ENCODE measurements around the gene C1GALT1.
A peak's percentile ranks its signal among the peaks of the same experiment; 100 is the strongest.

The C1GALT1 gene

DNA sequence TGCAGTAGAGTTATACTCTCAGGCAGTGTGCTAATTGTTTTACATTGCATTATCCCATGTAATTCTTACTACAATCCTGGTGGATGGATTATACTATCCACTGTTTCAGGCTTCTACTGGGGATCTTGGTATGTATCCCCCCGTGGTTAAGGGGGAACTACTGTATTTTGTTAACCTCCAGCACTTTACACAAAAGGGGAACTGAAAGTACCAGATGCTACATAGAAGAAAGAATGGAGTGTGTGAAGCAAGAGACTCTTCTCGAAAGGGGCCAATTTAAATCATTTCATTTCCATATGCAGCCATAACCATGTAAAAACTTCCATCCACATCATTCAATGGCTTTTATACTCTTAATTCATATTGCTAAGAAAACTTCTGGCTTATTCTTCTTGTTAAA lies 69.4 kb downstream of the C1GALT1 start:
- ATAC-seq: no peak
- H3K9me3 Mint-ChIP-seq: no peaks in the 10 kb centered on the region
- peaks cover 18% of the 10 kb centered on the region for H3K36me3 Mint-ChIP-seq (ENCODE audit: low read depth)
- H3K27ac Mint-ChIP-seq: peak overlapping the region; percentile 29
- no peak for DNase-seq
- H3K4me1 Mint-ChIP-seq: peaks cover 28% of the 10 kb centered on the region
- H3K27me3 Mint-ChIP-seq: no peaks in the 10 kb centered on the region
- H3K4me3 Mint-ChIP-seq: no peak overlapping the region

GRCh38 chr7:7254319-7254718 lies 72.0 kb downstream of the C1GALT1 start:
- Mint-ChIP-seq H3K9me3 (no peaks in the 10 kb centered on the region), H3K27ac (no peak overlapping the region), H3K4me1 (peaks cover 33% of the 10 kb centered on the region), H3K4me3 (no peak overlapping the region), H3K36me3 (ENCODE audit: low read depth) (peaks cover 17% of the 10 kb centered on the region), H3K27me3 (no peaks in the 10 kb centered on the region)
- no peak for DNase-seq
- no peak for ATAC-seq

GRCh38 chr7:7254908-7255307 lies 72.6 kb downstream of the C1GALT1 start:
- Mint-ChIP-seq H3K27ac (no peak overlapping the region), H3K4me1 (peaks cover 36% of the 10 kb centered on the region), H3K36me3 (ENCODE audit: low read depth) (peaks cover 23% of the 10 kb centered on the region), H3K9me3 (no peaks in the 10 kb centered on the region), H3K4me3 (no peak overlapping the region), H3K27me3 (no peaks in the 10 kb centered on the region)
- DNase-seq (no peak), ATAC-seq (no peak)

DNA sequence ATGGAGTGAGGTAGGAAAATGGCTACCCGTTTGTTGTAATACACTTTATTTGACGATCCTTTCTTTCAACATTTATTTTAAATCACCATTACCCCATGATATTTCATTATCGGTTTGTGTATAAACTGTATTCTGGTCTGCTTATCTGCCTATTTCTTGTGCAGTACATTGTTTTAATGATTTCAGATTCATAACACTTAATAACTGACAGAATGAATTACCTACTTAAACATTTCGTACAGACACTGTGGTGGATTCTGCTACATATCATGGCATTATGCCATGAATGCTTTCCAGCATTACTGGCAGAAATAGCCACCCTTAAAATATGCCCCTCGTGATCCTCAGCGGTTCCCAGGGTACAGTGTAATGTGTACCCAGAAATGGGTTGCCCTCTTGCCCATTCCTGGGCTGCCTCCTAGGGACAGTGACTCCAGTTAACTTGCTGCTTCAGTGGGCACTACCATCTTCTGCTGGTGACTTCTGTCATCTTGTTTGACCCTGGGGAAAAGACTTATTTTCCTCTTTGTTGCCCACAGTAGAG lies 74.5 kb downstream of the C1GALT1 start:
- Mint-ChIP-seq H3K4me3 (no peak overlapping the region), H3K4me1 (peaks cover 36% of the 10 kb centered on the region), H3K27ac (no peak overlapping the region), H3K9me3 (peaks cover 7% of the 10 kb centered on the region), H3K27me3 (no peaks in the 10 kb centered on the region), H3K36me3 (ENCODE audit: low read depth) (peaks cover 22% of the 10 kb centered on the region)
- ATAC-seq (no peak), DNase-seq (no peak)

DNA sequence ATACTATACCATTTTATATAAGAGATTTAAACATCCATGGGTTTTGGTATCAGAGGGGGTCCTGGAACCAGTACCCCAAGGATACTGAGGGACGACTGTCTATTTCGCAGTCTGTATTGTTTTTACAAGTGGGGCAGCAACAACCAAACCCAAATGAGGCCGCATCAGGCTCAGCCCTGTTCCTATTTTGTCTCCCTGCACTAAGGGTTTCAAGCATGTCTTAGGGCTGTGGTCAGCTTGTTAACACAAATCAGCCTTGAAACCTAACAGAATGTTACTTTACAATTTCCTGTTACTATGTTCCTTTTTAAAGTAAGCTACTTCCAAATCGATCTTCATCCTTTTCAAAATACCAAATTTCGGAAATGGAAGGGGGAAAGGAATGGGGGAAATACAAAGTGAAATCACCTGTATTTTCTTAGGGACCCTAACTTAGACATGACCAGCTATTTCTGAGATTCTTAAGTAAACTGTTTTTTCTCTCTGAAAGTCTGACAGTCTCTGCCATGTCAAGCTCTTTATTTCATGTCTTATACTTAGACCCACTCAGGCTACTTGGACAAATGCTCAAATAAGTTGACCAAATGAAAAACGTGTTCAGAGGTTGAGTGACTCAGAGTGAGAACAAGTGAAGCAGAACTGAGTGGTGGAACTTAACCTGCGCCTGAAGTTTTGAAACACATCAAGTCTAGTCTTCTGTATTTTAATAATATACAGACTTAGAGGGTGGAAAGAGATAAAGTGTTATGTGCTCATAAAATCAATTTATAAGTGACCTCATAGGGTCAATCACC lies 75.8 kb downstream of the C1GALT1 start:
- peak overlapping the region; percentile 91 for H3K27ac Mint-ChIP-seq
- peaks cover 43% of the 10 kb centered on the region for H3K4me1 Mint-ChIP-seq
- DNase-seq (no peak), ATAC-seq (peak; percentile 68)
- no peaks in the 10 kb centered on the region for H3K27me3 Mint-ChIP-seq
- H3K36me3 Mint-ChIP-seq (ENCODE audit: low read depth): peaks cover 20% of the 10 kb centered on the region
- peak overlapping the region; percentile 74 for H3K4me3 Mint-ChIP-seq
- peaks cover 11% of the 10 kb centered on the region for H3K9me3 Mint-ChIP-seq

GRCh38 chr7:7261863-7262262 lies 79.5 kb downstream of the C1GALT1 start:
- DNase-seq: no peak
- Mint-ChIP-seq H3K36me3 (ENCODE audit: low read depth) (peaks cover 15% of the 10 kb centered on the region), H3K27me3 (no peaks in the 10 kb centered on the region), H3K9me3 (peaks cover 11% of the 10 kb centered on the region), H3K4me1 (peaks cover 35% of the 10 kb centered on the region), H3K27ac (no peak overlapping the region), H3K4me3 (no peak overlapping the region)
- peak; percentile 6 for ATAC-seq

DNA sequence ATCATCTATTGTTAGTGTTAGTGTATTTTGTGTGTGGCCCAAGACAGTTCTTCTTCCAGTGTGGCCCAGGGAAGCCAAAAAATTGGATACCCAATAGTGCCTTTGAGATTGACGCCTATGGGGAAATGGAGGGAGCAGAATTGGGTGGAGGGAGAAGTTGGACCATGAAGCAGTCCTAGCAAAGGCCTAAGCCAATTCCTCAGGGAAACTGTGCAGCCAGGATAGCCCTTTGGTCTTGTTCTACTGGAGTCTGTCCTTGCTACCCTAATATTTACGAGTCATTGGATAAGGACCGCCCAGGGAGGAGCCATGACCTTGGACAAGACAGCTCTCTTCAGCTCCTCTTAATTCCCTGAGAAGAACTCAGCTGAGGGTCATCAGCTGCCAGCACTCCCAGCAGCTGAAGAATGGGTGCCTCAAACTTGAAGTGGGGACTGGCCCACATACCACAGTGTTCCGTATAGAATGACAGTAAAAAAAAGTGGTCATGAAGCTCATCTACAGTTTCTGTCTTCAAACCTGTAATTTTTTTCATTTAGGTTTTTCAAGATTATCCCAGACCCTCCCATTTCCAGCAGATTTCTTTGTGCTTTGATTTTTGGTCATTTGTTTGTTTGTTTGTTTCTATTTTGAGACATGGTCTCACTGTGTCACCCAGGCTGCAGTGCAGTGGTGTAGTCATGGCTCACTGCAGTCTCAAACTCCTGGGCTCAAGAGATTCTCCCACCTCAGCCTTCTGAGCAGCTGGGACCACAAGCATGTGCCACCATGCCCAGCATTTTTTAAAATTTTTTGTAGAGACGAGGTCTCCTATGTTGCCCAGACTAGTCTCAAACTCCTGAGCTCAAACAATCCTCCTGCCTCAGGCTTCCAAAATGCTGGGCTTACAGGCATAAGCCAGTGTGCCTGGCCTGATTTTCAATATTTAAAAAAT lies 81.2 kb downstream of the C1GALT1 start:
- Mint-ChIP-seq H3K27me3 (no peaks in the 10 kb centered on the region), H3K36me3 (ENCODE audit: low read depth) (peaks cover 15% of the 10 kb centered on the region), H3K4me1 (peaks cover 21% of the 10 kb centered on the region), H3K4me3 (no peak overlapping the region), H3K27ac (no peak overlapping the region), H3K9me3 (peaks cover 11% of the 10 kb centered on the region)
- ATAC-seq (no peak), DNase-seq (no peak)

DNA sequence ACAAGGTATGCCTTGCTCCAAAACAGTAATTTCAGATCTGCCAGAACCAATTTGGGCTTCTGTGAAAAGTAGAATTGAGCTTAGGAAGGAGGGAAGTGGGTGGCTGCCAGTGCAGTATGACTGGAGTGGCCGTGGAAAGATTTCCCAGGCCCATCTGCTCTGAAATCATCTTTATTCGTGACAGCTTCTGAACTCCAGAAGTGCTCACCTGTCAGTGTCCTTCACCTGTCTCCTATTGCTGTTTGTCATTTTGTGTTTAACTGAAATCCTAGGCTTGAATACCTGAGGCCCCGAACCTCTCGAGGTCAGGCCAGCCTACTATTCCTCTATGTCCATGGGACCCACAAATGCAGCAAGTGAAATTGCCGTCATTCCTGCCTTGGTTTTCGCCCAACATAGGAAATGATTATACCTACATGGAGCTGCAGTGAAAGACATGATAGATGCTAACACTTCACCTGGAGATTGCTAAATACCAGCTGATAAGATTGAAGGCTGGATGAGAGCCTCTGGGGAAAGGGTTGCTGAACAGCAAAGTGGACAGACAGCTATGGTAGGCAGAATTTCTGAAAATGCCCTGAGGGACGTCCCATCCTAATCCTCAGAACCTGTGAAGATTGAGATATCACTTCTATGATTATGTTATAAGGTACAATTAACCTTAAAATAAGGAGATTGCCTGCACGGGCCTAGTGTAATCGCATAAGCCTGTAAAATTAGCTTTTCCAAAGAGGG lies 82.1 kb downstream of the C1GALT1 start:
- no peak for DNase-seq
- H3K27ac Mint-ChIP-seq: no peak overlapping the region
- peaks cover 10% of the 10 kb centered on the region for H3K36me3 Mint-ChIP-seq (ENCODE audit: low read depth)
- no peak overlapping the region for H3K4me3 Mint-ChIP-seq
- no peaks in the 10 kb centered on the region for H3K27me3 Mint-ChIP-seq
- H3K4me1 Mint-ChIP-seq: peaks cover 15% of the 10 kb centered on the region
- ATAC-seq: no peak
- H3K9me3 Mint-ChIP-seq: peaks cover 11% of the 10 kb centered on the region

DNA sequence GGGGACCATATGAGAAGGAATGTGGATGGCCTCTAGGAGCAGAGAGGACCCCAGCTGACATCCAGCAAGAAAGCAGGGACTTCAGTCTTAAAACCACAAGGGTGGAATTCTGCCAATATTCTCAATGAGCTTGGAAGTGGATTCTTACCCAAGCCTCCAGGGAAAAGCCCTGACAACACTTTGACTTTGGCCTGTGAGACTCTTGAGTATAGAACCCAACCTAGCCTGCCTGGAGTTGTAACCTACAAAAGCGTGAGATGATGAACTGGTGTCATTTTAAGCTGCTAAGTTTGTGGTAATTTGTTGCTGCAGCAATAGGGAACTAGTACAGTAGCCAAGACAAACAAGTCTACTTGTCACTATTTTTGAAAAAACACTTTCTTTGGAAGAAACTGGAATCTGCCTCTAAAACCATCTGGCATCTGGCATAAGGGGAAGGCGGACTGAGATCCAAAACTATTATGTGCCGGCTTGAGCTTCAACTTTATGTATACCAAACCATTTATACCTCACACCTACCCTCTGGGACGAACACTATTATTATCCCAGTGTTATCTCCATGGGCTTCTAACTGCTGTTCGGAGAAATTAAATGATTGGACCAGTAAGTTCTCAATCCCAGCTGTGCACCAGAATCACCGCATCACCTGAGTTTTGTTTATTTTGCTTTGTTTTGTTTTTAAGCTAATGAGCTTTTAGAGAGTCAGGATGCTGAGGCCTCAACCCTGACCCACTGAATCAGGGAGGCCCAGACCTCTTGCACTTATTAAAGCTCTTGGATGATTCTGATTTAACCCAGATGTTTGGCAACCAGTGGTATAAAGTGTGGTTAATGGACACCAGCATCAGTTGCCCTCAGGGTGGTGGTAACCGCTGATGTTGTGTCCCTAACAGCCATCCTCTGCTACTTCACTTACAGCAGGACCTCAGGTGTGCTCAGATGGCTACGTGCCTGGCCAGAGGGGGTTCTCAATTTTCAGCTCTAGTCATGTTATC lies 83.0 kb downstream of the C1GALT1 start:
- DNase-seq (no peak), ATAC-seq (no peak)
- H3K4me3 Mint-ChIP-seq: no peak overlapping the region
- H3K27me3 Mint-ChIP-seq: no peaks in the 10 kb centered on the region
- no peak overlapping the region for H3K27ac Mint-ChIP-seq
- peaks cover 11% of the 10 kb centered on the region for H3K9me3 Mint-ChIP-seq
- peaks cover 3% of the 10 kb centered on the region for H3K36me3 Mint-ChIP-seq (ENCODE audit: low read depth)
- peaks cover 7% of the 10 kb centered on the region for H3K4me1 Mint-ChIP-seq

DNA sequence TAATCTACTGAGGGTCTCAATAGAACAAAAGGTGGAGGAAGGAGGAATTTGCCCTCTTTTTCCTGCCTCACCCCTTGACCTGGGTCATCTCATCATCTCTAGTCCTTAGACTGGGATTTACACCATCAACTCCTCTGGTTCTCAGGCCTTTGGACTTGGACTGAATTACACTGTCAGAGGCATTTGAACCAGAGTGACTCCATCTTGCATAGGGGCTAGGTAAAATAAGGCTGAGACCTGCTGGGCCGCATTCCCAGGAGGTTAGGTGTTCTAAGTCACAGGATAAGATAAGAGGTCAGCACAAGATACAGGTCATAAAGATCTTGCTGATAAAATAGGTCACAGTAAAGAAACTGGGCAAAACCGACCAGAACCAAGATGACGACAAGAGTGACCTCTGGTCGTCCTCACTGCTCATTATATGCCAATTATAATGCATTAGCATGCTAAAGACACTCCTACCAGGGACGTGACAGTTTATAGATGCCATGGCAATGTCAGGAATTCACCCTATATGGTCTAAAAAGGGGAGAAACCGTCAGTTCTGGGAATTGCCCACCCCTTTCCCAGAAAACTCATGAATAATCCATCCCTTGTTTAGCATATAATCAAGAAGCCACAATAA lies 84.0 kb downstream of the C1GALT1 start:
- no peaks in the 10 kb centered on the region for H3K27me3 Mint-ChIP-seq
- peaks cover 7% of the 10 kb centered on the region for H3K4me1 Mint-ChIP-seq
- H3K9me3 Mint-ChIP-seq: peaks cover 8% of the 10 kb centered on the region
- ATAC-seq (no peak), DNase-seq (no peak)
- H3K4me3 Mint-ChIP-seq: no peak overlapping the region
- no peak overlapping the region for H3K27ac Mint-ChIP-seq
- H3K36me3 Mint-ChIP-seq (ENCODE audit: low read depth): no peaks in the 10 kb centered on the region

GRCh38 chr7:7271094-7271874 lies 88.9 kb downstream of the C1GALT1 start:
- Mint-ChIP-seq H3K4me3 (no peak overlapping the region), H3K9me3 (no peaks in the 10 kb centered on the region), H3K27me3 (no peaks in the 10 kb centered on the region), H3K27ac (no peak overlapping the region), H3K4me1 (no peaks in the 10 kb centered on the region), H3K36me3 (ENCODE audit: low read depth) (no peaks in the 10 kb centered on the region)
- ATAC-seq (no peak), DNase-seq (no peak)

- Mint-ChIP-seq H3K4me1 (no peaks in the 10 kb centered on the region), H3K27ac (no peak overlapping the region), H3K9me3 (no peaks in the 10 kb centered on the region), H3K36me3 (ENCODE audit: low read depth) (no peaks in the 10 kb centered on the region), H3K4me3 (no peak overlapping the region), H3K27me3 (no peaks in the 10 kb centered on the region)
- no peak for ATAC-seq
- no peak for DNase-seq
These were observed 90.0 kb downstream of the C1GALT1 start for GRCh38 chr7:7272294-7272693.

All from activated naive CD8-positive, alpha-beta T cell treated with anti-CD3 and anti-CD28 coated beads, Interleukin-2, amount 50 U/mL, for 24 hours (primary cell).